GM12878 (cell line): ENCODE data around the gene ADAT3. TPM values are rescaled to one million over a fixed set of nuclear protein-coding genes. Genes with fewer than 3 reads are reported as not detected.

Experiments
- ATAC-seq: fragments of 200-7000 bp; cut with Tn5 transposase; 3 replicates; pipeline ENCODE4 v1.9.1; 2020; ENCODE audit warnings: mild to moderate bottlenecking, moderate library complexity
- BruUV-seq: library from RNA; stranded (reverse); fragments of 400-500 nt; replicated peaks from 2 replicates; lab custom pipeline; 2021; lab: Mats Ljungman, UMichigan
- CTCF ChIA-PET: fragments of 300-600 bp; sonication (Branson Sonifier 250); formaldehyde crosslinking; extraction: SDS; loops from one replicate; lab custom pipeline; 2021; ENCODE audit warnings: inconsistent platforms; lab: Yijun Ruan, JAX
- POLR2A ChIA-PET: fragments of 350-600 bp; formaldehyde crosslinking; extraction: SDS; loops from one replicate; lab custom pipeline; 2021; ENCODE audit warnings: inconsistent platforms; lab: Charles Lee
- RAD21 ChIA-PET: fragments of 300-600 bp; sonication (Branson Sonifier 250); formaldehyde crosslinking; loops from one replicate; lab custom pipeline; 2023; ENCODE audit warnings: antibody characterized with exemption; ENCODE audit not compliant: unreplicated experiment; lab: Charles Lee
- SMC1A ChIA-PET: fragments of 300-600 bp; sonication (Branson Sonifier 250); formaldehyde crosslinking; loops from one replicate; lab custom pipeline; 2023; ENCODE audit not compliant: unreplicated experiment, uncharacterized antibody; lab: Charles Lee
- DNase-seq: peaks from one replicate; pipeline ENCODE4 v3.0.0-alpha.2; 2011; ENCODE audit warnings: low read depth, low spot score
- FAIRE-seq: peaks from 3 replicates; lab custom pipeline; 2011; peaks lifted over from hg19 to GRCh38; lab: Jason Lieb, UNC
- H2AFZ ChIP-seq: 2 replicates; pipeline ENCODE4 v1.6.0; 2011; ENCODE audit warnings: low read depth, low read length, control low read depth; ENCODE audit not compliant: control insufficient read depth
- H3K27ac ChIP-seq: 2 replicates; pipeline ENCODE4 v1.5.1; 2011; ENCODE audit warnings: control low read depth; ENCODE audit not compliant: control insufficient read depth, insufficient read depth
- H3K27me3 ChIP-seq, 2 experiments: replicated peaks in 1 of 2; 2 replicates each; pipeline versions ENCODE4 v1.6.0 to v1.6.1; 2011; ENCODE audit warnings: low read length in 1 of 2; ENCODE audit not compliant: control insufficient read depth in 2 of 2, insufficient read depth in 2 of 2
- H3K36me3 ChIP-seq, 2 experiments: 2 replicates each; pipeline ENCODE4 v1.5.1; 2011; ENCODE audit warnings: low read length in 1 of 2; ENCODE audit not compliant: control insufficient read depth in 2 of 2, insufficient read depth in 2 of 2
- H3K4me1 ChIP-seq: 2 replicates; pipeline ENCODE4 v1.6.1; 2011; ENCODE audit warnings: mild to moderate bottlenecking, low read length, moderate library complexity, mixed read lengths; ENCODE audit not compliant: control insufficient read depth, insufficient read depth
- H3K4me2 ChIP-seq: 2 replicates; pipeline ENCODE4 v1.6.0; 2011; ENCODE audit warnings: control low read depth; ENCODE audit not compliant: control insufficient read depth, insufficient read depth
- H3K4me3 ChIP-seq: fragments of 200-600 bp; sonication (generic); 2 replicates; pipeline ENCODE4 v1.5.1; 2016
- H3K79me2 ChIP-seq: 2 replicates; pipeline ENCODE4 v1.6.0; 2011; ENCODE audit warnings: low read length; ENCODE audit not compliant: control insufficient read depth, insufficient read depth
- H3K9ac ChIP-seq: 2 replicates; pipeline ENCODE4 v1.8.0; 2011; ENCODE audit warnings: low read length, control low read depth, mixed read lengths; ENCODE audit not compliant: control insufficient read depth, insufficient read depth
- H3K9me3 ChIP-seq: replicated peaks from 3 replicates; pipeline ENCODE4 v1.5.1; 2011; ENCODE audit warnings: mild to moderate bottlenecking, low read length; ENCODE audit not compliant: control insufficient read depth, insufficient read depth
- H4K20me1 ChIP-seq: 2 replicates; pipeline ENCODE4 v1.6.0; 2011; ENCODE audit not compliant: control insufficient read depth, insufficient read depth
- CREM ChIP-seq: IDR thresholded peaks from 2 replicates; pipeline ENCODE4 v1.6.1; 2014; ENCODE audit warnings: antibody characterized with exemption, low read depth
- HSF1 ChIP-seq: fragments of 150-350 bp; IDR thresholded peaks from 2 replicates; pipeline ENCODE4 v1.6.1; 2014; ENCODE audit warnings: mild to moderate bottlenecking, low read depth, low read length
- JUNB ChIP-seq: IDR thresholded peaks from 2 replicates; pipeline ENCODE4 v1.6.1; 2016; ENCODE audit warnings: antibody characterized with exemption, mild to moderate bottlenecking
- PRDM15 ChIP-seq: fragments of 450-650 bp; formaldehyde crosslinking; IDR thresholded peaks from 2 replicates; pipeline ENCODE4 v1.4.0; 2020; ENCODE audit warnings: mild to moderate bottlenecking, moderate library complexity
- ZNF687 ChIP-seq: fragments of 450-650 bp; IDR thresholded peaks from 2 replicates; pipeline ENCODE4 v1.6.1; 2017; ENCODE audit warnings: mild to moderate bottlenecking, moderate library complexity
- WGBS: methylation state at CpG from one replicate; pipeline ENCODE4 v1.1.6; 2016; ENCODE audit warnings: low lambda C conversion rate; ENCODE audit not compliant: insufficient replicate concordance, insufficient coverage; ENCODE audit errors: missing lambda C conversion rate; 5-methylcytosine and 5-hydroxymethylcytosine counted together
- in situ Hi-C: fragments of 300-500 bp; cut with MboI; formaldehyde crosslinking; loops from 9 replicates; pipeline ENCODE4 v1.14.3; 2018; ENCODE audit warnings: mixed read lengths
- intact Hi-C: fragments of 100-400 bp; cut with micrococcal nuclease; formaldehyde crosslinking; loops from one replicate; pipeline ENCODE4 v1.14.2; 2022; ENCODE audit not compliant: unreplicated experiment
- polyA plus RNA-seq, 11 experiments: library from polyadenylated mRNA; depleted of rRNA in 4 of 11; unstranded in 6 of 11; stranded (reverse) in 5 of 11; fragments of >200 nt; fragmentation: Nextera tagmentation in 4 of 11; fragmentation: Illumina TruSeq in 1 of 11; extraction: Ambion mirVana in 4 of 11; extraction: Trizol in 1 of 11; gene quantifications; 1 replicate in 1 of 11; 2 replicates in 10 of 11; pipeline versions ENCODE4 v1.2.1 to v1.2.3, GENCODE V29; 2011 to 2016; ENCODE audit warnings: inconsistent platforms in 2 of 11, missing spikeins in 2 of 11, low read depth in 1 of 11
- total RNA-seq, 4 experiments: library from RNA; depleted of rRNA in 3 of 4; stranded (reverse); fragments of >200 nt in 3 of 4; fragmentation: Illumina TruSeq in 1 of 4; extraction: Trizol in 1 of 4; gene quantifications; 2 replicates each; pipeline versions ENCODE4 v1.2.1 to v1.2.3, GENCODE V29; 2013 to 2021

The ADAT3 gene
- total and polyA plus RNA-seq, 10 of the 15 experiments (the other 5 are each of a cell fraction or from before 2014, with no cell fraction given) = 0.27 to 11.8 (median 7.7) TPM; not detected in 3

GRCh38 chr19:1883784-1884183, 21.4 kb upstream of the ADAT3 start:
- SMC1A ChIA-PET = interaction anchor here (2.0 kb wide), 1 partner anchor 21 kb away, joined by 6 read pairs; no protein-coding TSS in a partner anchor
- no TSS peak for BruUV-seq
- CTCF ChIA-PET = interaction anchor here (2.4 kb wide), 1 partner anchor 19 kb away, joined by 5 read pairs; no protein-coding TSS in a partner anchor

More at GRCh38 chr19:1883784-1884183, 21.4 kb upstream of the ADAT3 start:
- Histone ChIP-seq H3K36me3 (peaks cover 0 to 6% of the 10 kb centered on the region in 2 experiments; a peak in 2 of 4 replicates), H4K20me1 (peaks cover 9% of the 10 kb centered on the region; the same call in 1 of the 2 replicates), H3K4me1 (peaks cover 21% of the 10 kb centered on the region), H3K79me2 (peaks cover 34% of the 10 kb centered on the region), H3K9ac (peak overlapping the region; percentile 96), H3K4me3 (peak overlapping the region; percentile 99), H3K9me3 (no peaks in the 10 kb centered on the region), H3K4me2 (peak overlapping the region; percentile 86), H3K27me3 (no peaks in the 10 kb centered on the region), H3K27ac (peak overlapping the region; percentile 27; the same call in 1 of the 2 replicates), H2AFZ (no peak overlapping the region)
- peak; percentile 17 for ATAC-seq
- no peak for DNase-seq
- intact Hi-C loops (no loop called here), in situ Hi-C loops (no loop called here)
- RAD21 ChIA-PET = interaction anchor here (0.5 to 1.5 kb wide), 2 partner anchors 11 to 19 kb away, joined by 4 to 7 read pairs; no protein-coding TSS in a partner anchor
- TF ChIP-seq CREM (no peak), PRDM15 (CRISPR knock-in tag) (no peak), ZNF687 (no peak), JUNB (no peak), HSF1 (no peak)
- WGBS = 26% methylated on average over 8 of the region's 8 CpGs
- FAIRE-seq = no peak
- POLR2A ChIA-PET = interaction anchor here (0.8 to 2.7 kb wide), 2 partner anchors 9 to 20 kb away, joined by 3 to 9 read pairs; no protein-coding TSS in a partner anchor
